Measurements from ENCODE around the gene ISCA2. TPM values are rescaled to one million over a fixed set of nuclear protein-coding genes. Genes with fewer than 3 reads are reported as not detected.
A peak's percentile ranks its signal among the peaks of the same experiment; 100 is the strongest.

The ISCA2 gene
- total and polyA plus RNA-seq, 9 of the 15 experiments (the other 6 are each of a cell fraction or from before 2014, with no cell fraction given): 5.0 to 36.7 (median 18.1) TPM

DNA sequence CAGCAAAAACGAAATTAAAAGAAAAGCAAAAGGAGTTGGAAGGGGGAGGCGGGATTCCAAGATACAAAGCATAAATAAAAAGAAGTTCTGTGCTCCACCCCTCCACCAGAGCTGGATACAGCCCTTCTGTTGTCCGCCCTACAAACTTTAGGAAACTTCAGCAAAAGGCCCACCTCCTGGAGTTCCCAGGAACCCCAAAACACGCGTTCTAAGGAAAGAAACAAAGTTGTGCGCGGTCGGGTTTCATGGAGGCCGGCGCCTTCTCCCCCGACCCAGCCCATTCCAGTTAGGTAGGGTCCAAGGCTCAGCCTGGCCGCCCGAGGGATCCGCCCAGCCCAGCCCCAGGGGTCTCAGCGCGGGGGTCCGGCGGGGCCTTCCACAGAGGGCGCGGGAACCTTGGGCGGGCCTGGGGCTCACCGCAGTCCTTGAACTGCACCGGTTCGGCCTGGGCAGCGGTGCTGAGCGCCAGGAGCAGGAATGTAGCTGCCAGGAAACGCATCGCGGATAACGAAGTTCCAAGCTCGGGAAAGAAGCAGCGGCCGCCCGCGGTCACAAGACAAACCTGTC is 706 bp upstream of the ISCA2 start, which contains the start of gene NPC2 (continued):
- no peak for TF ChIP-seq PYGO2 (tag; IDR thresholded peaks at IDR 0.05)
- TF ChIP-seq, protein P1, sequence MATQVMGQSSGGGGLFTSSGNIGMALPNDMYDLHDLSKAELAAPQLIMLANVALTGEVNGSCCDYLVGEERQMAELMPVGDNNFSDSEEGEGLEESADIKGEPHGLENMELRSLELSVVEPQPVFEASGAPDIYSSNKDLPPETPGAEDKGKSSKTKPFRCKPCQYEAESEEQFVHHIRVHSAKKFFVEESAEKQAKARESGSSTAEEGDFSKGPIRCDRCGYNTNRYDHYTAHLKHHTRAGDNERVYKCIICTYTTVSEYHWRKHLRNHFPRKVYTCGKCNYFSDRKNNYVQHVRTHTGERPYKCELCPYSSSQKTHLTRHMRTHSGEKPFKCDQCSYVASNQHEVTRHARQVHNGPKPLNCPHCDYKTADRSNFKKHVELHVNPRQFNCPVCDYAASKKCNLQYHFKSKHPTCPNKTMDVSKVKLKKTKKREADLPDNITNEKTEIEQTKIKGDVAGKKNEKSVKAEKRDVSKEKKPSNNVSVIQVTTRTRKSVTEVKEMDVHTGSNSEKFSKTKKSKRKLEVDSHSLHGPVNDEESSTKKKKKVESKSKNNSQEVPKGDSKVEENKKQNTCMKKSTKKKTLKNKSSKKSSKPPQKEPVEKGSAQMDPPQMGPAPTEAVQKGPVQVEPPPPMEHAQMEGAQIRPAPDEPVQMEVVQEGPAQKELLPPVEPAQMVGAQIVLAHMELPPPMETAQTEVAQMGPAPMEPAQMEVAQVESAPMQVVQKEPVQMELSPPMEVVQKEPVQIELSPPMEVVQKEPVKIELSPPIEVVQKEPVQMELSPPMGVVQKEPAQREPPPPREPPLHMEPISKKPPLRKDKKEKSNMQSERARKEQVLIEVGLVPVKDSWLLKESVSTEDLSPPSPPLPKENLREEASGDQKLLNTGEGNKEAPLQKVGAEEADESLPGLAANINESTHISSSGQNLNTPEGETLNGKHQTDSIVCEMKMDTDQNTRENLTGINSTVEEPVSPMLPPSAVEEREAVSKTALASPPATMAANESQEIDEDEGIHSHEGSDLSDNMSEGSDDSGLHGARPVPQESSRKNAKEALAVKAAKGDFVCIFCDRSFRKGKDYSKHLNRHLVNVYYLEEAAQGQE (IDR thresholded peaks at IDR 0.05; ENCODE audit: borderline replicate concordance): no peak
- TF ChIP-seq, protein P1 (CRISPR knock-in tag; IDR thresholded peaks at IDR 0.05; ENCODE audit: low read depth): no peak
- TF ChIP-seq, protein P2, sequence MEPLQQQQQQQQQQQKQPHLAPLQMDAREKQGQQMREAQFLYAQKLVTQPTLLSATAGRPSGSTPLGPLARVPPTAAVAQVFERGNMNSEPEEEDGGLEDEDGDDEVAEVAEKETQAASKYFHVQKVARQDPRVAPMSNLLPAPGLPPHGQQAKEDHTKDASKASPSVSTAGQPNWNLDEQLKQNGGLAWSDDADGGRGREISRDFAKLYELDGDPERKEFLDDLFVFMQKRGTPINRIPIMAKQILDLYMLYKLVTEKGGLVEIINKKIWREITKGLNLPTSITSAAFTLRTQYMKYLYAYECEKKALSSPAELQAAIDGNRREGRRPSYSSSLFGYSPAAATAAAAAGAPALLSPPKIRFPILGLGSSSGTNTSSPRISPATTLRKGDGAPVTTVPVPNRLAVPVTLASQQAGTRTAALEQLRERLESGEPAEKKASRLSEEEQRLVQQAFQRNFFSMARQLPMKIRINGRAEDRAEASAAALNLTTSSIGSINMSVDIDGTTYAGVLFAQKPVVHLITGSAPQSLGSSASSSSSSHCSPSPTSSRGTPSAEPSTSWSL (CRISPR knock-in tag; IDR thresholded peaks at IDR 0.05; ENCODE audit: borderline replicate concordance): no peak
- no peak for TF ChIP-seq NCOR1 (IDR thresholded peaks at IDR 0.05)
- no peak for TF ChIP-seq ELF4 (CRISPR knock-in tag; IDR thresholded peaks at IDR 0.05)
- no peak for TF ChIP-seq ZNF445 (CRISPR knock-in tag; IDR thresholded peaks at IDR 0.05; ENCODE audit: low read depth)
- TF ChIP-seq RBM25 (IDR thresholded peaks at IDR 0.05; ENCODE audit: low read depth, low read length, severe bottlenecking): no peak
- TF ChIP-seq CXXC5 (CRISPR knock-in tag; IDR thresholded peaks at IDR 0.05): peak; percentile 41; the same call in 1 of the 2 replicates
- no peak for TF ChIP-seq SMAD3 (CRISPR knock-in tag; conservative IDR thresholded peaks at IDR 0.05)
- no peak for TF ChIP-seq SRSF1 (IDR thresholded peaks at IDR 0.05; ENCODE audit: low read depth, low read length)
- no peak for TF ChIP-seq ZNF717 (CRISPR knock-in tag; IDR thresholded peaks at IDR 0.05)
- TF ChIP-seq NR2C2 (CRISPR knock-in tag; IDR thresholded peaks at IDR 0.05): no peak
- TF ChIP-seq NR2C2 (tag; IDR thresholded peaks at IDR 0.05): no peak
- TF ChIP-seq TCF3 (CRISPR knock-in tag; IDR thresholded peaks at IDR 0.05): no peak
- TF ChIP-seq, protein P3, sequence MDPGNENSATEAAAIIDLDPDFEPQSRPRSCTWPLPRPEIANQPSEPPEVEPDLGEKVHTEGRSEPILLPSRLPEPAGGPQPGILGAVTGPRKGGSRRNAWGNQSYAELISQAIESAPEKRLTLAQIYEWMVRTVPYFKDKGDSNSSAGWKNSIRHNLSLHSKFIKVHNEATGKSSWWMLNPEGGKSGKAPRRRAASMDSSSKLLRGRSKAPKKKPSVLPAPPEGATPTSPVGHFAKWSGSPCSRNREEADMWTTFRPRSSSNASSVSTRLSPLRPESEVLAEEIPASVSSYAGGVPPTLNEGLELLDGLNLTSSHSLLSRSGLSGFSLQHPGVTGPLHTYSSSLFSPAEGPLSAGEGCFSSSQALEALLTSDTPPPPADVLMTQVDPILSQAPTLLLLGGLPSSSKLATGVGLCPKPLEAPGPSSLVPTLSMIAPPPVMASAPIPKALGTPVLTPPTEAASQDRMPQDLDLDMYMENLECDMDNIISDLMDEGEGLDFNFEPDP (CRISPR knock-in tag; IDR thresholded peaks at IDR 0.05): no peak

Data from K562 (cell line).